Adrenal gland (tissue), 12 donors: Measurements from ENCODE around the gene TIAL1. TPM values are rescaled to one million over a fixed set of nuclear protein-coding genes. Genes with fewer than 3 reads are reported as not detected.

Experiments used
- DNase-seq, 7 donors: peaks; one replicate each; pipeline ENCODE4 v3.0.0-alpha.2; 2019 to 2020
- H3K27ac ChIP-seq, 5 donors: fragments of 200-600 bp; sonication (generic) in 4 of 5; 1 replicate in 3 of 5; 2 replicates in 2 of 5; pipeline versions ENCODE4 v1.5.1 to v1.8.0; 2016 to 2020; ENCODE audit warnings: mild to moderate bottlenecking in 1 of 5
- H3K27me3 ChIP-seq: fragments of 200-600 bp; 2 replicates; pipeline ENCODE4 v1.8.0; 2021
- H3K36me3 ChIP-seq, 2 donors: fragments of 200-600 bp; replicated peaks in 1 of 2; 1 replicate in 1 of 2; 2 replicates in 1 of 2; pipeline versions ENCODE4 v1.5.1 to v1.8.0; 2018 to 2022
- H3K4me1 ChIP-seq, 2 donors: fragments of 200-600 bp; replicated peaks in 1 of 2; 1 replicate in 1 of 2; 2 replicates in 1 of 2; pipeline versions ENCODE4 v1.5.1 to v1.8.0; 2018 to 2021
- H3K4me3 ChIP-seq, 4 donors: fragments of 200-600 bp; sonication (generic) in 3 of 4; one replicate each; pipeline ENCODE4 v1.5.1; 2016 to 2018
- H3K9me3 ChIP-seq, 3 donors: fragments of 200-600 bp; sonication (generic) in 1 of 3; replicated peaks in 1 of 3; 1 replicate in 2 of 3; 2 replicates in 1 of 3; pipeline versions ENCODE4 v1.5.1 to v1.8.0; 2016 to 2021
- CTCF ChIP-seq, 6 experiments: fragments of 450-650 bp in 4 of 6; fragments of 200-600 bp in 2 of 6; sonication (generic) in 1 of 6; IDR thresholded peaks; 1 replicate in 5 of 6; 2 replicates in 1 of 6; pipeline versions ENCODE4 v1.5.1 to v1.8.0; 2016 to 2021; ENCODE audit warnings: antibody characterized with exemption in 6 of 6, mild to moderate bottlenecking in 2 of 6, moderate library complexity in 1 of 6
- POLR2A ChIP-seq, 2 donors: fragments of 450-650 bp; IDR thresholded peaks; one replicate each; pipeline ENCODE4 v1.6.1; 2017; ENCODE audit warnings: antibody characterized with exemption in 2 of 2, mild to moderate bottlenecking in 2 of 2, moderate library complexity in 1 of 2
- WGBS, 4 donors: extraction: QIAGEN DNeasy Blood & Tissue Kit in 2 of 4; methylation state at CpG; one replicate each; pipeline versions ENCODE4 v1.1.5 to v1.1.7; 2013 to 2017; 5-methylcytosine and 5-hydroxymethylcytosine counted together
- intact Hi-C, 2 donors: fragments of 100-400 bp; cut with DNase I; formaldehyde crosslinking; loops; one replicate each; pipeline versions ENCODE4 v1.14.1 to v1.15.0; 2022 to 2023
- polyA plus RNA-seq, 3 donors: library from polyadenylated mRNA; stranded (reverse); fragments of 200-250 nt in 2 of 3; fragments of 350-450 nt in 1 of 3; fragmentation: Illumina TruSeq in 1 of 3; extraction: RNeasy Lipid Tissue Mini Kit (QIAGEN cat#74804) in 1 of 3; gene quantifications; one replicate each; pipeline ENCODE4 v1.2.3, GENCODE V29; 2013 to 2014
- total RNA-seq, 9 donors: library from RNA; depleted of rRNA in 4 of 9; stranded (reverse); fragments of >200 nt in 4 of 9; fragments of 120-200 nt in 1 of 9; fragmentation: NEBNext Ultra II Directional in 1 of 9; extraction: Animal tissue kit (Norgen Biotek cat#: 25700) in 1 of 9; gene quantifications; one replicate each; pipeline versions ENCODE4 v1.1.0 to v1.2.4, GENCODE V29; 2013 to 2023
- donor health status: healthy with polysubstance abuse.
- donor health status: Bipolar disorder and iron deficiency.
- donor health status: DM: yes; HTN: yes; CAD: no.
- donor health status: DM: no; HTN: no; CAD: no.
- donor health status: DM: no; HTN: no; CAD: no.
- donor health status: DM: yes; HTN: yes; CAD: no.

The TIAL1 gene
- total and polyA plus RNA-seq, 12 donors, result 30.7 to 99.8 (median 61.6) TPM

- WGBS, 4 donors, result 27 to 44% (median 33%) methylated on average over 21 to 57 of the region's 57 CpGs
Measured at GRCh38 chr10:119541459-119542356, 55.1 kb downstream of the TIAL1 start.

GRCh38 chr10:119541046-119541445 lies 55.7 kb downstream of the TIAL1 start:
- intact Hi-C loops, result no loop called here
- WGBS, 4 donors, result 55 to 77% (median 69%) methylated on average over 6 of the region's 6 CpGs
- H3K9me3 ChIP-seq, result no peaks in the 10 kb centered on the region
- H3K36me3 ChIP-seq, result no peaks in the 10 kb centered on the region
- DNase-seq, result no peak
- H3K27ac ChIP-seq, result no peak overlapping the region
- no peak for TF ChIP-seq CTCF (IDR thresholded peaks at IDR 0.05)
- TF ChIP-seq POLR2A (IDR thresholded peaks at IDR 0.05), result no peak
- H3K4me1 ChIP-seq, result peaks cover 8 to 10% of the 10 kb centered on the region in 2 donors
- no peaks in the 10 kb centered on the region for H3K27me3 ChIP-seq
- H3K4me3 ChIP-seq, result peak overlapping the region in 1 of 4 donors; percentile 74

More at GRCh38 chr10:119541459-119542356, 55.1 kb downstream of the TIAL1 start:
- intact Hi-C loops, result no loop called here
- DNase-seq, result no peak
- no peaks in the 10 kb centered on the region for H3K9me3 ChIP-seq
- no peak for TF ChIP-seq CTCF (IDR thresholded peaks at IDR 0.05)
- TF ChIP-seq POLR2A (IDR thresholded peaks at IDR 0.05), result no peak
- peak overlapping the region in 2 of 4 donors; percentile 20 to 74 for H3K4me3 ChIP-seq
- peak overlapping the region in 2 of 5 donors; percentile 63 to 73 for H3K27ac ChIP-seq
- H3K36me3 ChIP-seq, result no peaks in the 10 kb centered on the region
- peaks cover 8 to 10% of the 10 kb centered on the region in 2 donors for H3K4me1 ChIP-seq
- H3K27me3 ChIP-seq, result peaks cover 4% of the 10 kb centered on the region

GRCh38 chr10:119540038-119540437 lies 56.7 kb downstream of the TIAL1 start:
- 74 to 92% (median 89%) methylated on average over 4 of the region's 4 CpGs for WGBS, 4 donors
- Histone ChIP-seq H3K4me1 (peaks cover 8 to 10% of the 10 kb centered on the region in 2 donors), H3K27me3 (no peaks in the 10 kb centered on the region), H3K36me3 (no peaks in the 10 kb centered on the region), H3K9me3 (no peaks in the 10 kb centered on the region), H3K4me3 (no peak overlapping the region), H3K27ac (no peak overlapping the region)
- intact Hi-C loops, result no loop called here
- TF ChIP-seq CTCF (IDR thresholded peaks at IDR 0.05), result no peak
- no peak for TF ChIP-seq POLR2A (IDR thresholded peaks at IDR 0.05)
- no peak for DNase-seq

GRCh38 chr10:119539359-119539825 lies 57.4 kb downstream of the TIAL1 start:
- WGBS, 4 donors, result 73 to 81% (median 79%) methylated on average over 6 to 9 of the region's 9 CpGs
- no peaks in the 10 kb centered on the region for H3K36me3 ChIP-seq
- no peak for DNase-seq
- no peaks in the 10 kb centered on the region for H3K9me3 ChIP-seq
- H3K4me3 ChIP-seq, result no peak overlapping the region
- peaks cover 8 to 10% of the 10 kb centered on the region in 2 donors for H3K4me1 ChIP-seq
- intact Hi-C loops, result no loop called here
- no peak overlapping the region for H3K27ac ChIP-seq
- no peaks in the 10 kb centered on the region for H3K27me3 ChIP-seq
- no peak for TF ChIP-seq CTCF (IDR thresholded peaks at IDR 0.05)
- TF ChIP-seq POLR2A (IDR thresholded peaks at IDR 0.05), result no peak
